GM12892 (cell line): Measurements from ENCODE around the gene PITX1.

Experiments
- POLR2A ChIP-seq: IDR thresholded peaks from 2 replicates; pipeline ENCODE4 v1.6.1; 2011; ENCODE audit warnings: low read depth, low read length, control low read depth
- POLR2AphosphoS5 ChIP-seq: IDR thresholded peaks from 2 replicates; pipeline ENCODE4 v1.6.1; 2011; ENCODE audit warnings: low read depth, low read length, control low read depth
- TAF1 ChIP-seq: IDR thresholded peaks from 2 replicates; pipeline ENCODE4 v1.6.1; 2011; ENCODE audit warnings: low read depth, mild to moderate bottlenecking, control low read depth, low read length, borderline replicate concordance

DNA sequence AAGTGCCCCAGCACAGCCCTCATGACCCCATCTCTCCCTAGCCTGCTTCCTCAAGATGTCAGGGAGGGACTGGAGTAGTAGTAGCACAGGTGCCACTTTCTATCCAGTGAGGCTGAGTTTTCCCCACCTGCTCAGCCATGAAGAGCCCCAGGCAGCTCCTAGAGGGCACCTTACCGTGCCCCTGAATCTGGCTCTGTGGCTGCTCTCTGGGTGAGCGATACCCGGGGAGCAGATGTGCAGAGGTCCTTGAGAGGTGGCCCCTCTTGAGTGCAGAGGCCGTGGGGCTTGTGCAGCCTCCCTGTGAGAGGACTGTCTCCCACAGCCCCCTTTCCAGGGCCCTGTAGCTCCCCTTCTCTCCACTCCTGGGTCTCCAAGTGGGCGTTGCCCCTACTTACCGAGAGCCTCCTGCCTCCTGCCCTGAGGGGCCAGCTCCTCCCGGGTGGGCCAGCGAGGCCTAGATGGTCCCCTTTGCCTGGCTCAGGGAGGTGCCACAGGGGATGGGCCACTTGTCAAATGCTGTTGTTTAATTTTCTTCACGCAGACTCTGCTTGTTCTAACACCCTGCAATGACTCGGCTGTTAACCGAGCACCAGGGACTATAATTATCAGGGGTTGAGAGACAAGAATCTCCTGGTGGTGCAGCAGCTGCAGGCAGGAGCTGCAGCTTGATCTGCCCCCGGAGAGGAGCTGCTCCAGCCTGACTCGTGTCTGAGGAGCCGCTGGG, 29.6 kb upstream of the PITX1 start:
- TF ChIP-seq POLR2A (no peak), POLR2AphosphoS5 (no peak), TAF1 (no peak)
